Activated naive CD8-positive, alpha-beta T cell treated with anti-CD3 and anti-CD28 coated beads, Interleukin-2, amount 50 U/mL, for 16 hours (primary cell): ENCODE results near the gene S100PBP.
"Not testable (repeated sequence)": the region's sequence is repeated elsewhere in the genome, so short reads cannot be mapped to it uniquely, and the experiment has no call there.

Source experiments
- DNase-seq: peaks from one replicate; pipeline ENCODE4 v3.0.0-alpha.2; 2020; ENCODE audit warnings: low read depth, low spot score

S100PBP gene

DNA sequence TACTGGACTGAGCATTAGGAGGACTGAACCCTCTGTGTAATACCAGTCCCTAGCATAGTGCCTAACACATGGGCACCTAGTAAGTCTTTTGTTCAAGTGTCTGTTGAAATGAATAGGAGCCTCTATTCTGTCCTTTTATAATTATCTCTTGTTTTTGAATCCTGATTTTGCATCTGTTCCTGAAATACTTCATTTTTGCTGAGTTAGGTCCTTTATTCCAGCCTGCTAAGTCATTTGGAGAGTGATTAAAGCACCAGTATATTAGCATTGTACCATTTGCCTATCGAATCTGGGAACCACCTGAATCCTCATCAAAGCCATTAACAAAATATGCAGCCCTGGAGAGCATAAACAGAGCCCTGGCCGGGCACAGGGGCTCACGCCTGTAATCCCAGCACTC lies 32.6 kb upstream of the S100PBP start:
- no peak for DNase-seq

DNA sequence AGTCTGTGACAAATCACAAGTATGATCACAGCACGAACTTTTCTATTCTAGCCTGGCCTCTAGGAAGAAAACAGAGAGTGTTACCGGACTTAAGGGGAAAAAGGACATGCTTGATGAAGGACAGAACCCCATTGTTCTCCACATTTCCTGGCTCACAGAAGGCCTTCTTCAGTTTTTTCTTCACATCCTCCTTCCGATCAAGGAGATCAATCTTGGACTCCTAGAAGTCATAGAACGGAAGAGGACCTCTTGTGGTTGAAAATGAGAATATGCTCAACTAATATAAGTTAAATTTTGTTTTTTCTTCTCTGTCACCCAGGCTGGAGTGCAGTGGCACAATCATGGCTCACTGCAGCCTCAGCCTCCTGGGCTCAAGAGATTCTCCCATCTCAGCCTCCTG lies 30.6 kb upstream of the S100PBP start:
- no peak for DNase-seq

DNA sequence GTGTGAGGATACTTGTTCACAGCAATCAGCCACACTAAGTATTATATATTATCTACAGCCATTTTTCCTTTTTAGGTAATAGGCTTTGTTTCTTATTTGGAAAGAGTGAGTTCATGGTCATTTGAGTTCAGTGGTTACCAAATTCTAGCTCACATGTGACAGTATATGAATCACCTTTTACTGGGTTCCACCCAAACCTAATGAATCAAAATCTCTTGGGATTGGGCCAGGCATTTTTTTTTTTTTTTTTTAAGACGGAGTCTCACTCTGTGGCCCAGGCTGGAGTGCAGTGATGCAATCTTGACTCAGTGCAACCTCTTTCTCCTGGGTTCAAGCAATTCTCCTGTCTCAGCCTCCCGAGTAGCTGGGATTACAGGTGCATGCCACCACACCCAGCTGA lies 28.1 kb upstream of the S100PBP start:
- not testable (repeated sequence) for DNase-seq

DNA sequence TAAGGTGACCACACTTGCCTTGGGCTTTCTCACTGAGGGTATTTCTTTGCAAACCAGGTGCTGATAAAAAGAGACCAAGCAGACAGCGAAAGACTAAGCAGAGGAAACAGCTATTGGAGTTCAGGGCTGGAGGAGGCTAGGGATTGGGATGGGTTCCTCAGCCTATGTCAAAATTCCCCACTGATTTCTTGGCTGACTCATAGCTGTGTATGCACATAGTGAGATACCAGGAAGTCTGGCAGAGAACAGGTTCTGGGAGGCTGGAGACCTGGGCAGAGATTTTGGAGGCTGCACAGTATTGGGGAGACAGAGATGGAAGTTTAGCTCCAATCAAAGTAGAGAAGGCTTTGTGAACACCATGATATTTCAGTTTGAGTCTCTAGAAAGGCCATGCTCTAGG lies 25.6 kb upstream of the S100PBP start:
- DNase-seq: no peak

DNA sequence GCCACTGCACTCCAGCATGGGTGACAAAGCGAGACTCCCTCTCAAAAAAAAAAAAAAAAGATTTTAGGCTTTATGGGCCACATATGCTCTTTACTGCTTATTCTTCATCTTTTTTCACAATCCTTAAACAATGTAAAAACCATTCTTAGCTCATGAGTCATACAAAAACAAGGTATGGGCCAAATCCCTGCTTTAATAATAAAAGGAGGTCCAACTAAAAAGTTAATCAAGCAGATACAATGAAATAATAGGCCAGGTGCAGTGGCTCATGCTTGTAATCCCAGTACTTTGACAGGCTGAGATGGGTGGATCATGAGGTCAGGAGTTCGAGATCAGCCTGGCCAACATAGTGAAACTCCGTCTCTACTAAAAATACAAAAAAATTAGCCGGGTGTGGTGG lies 21.7 kb upstream of the S100PBP start:
- not testable (repeated sequence) for DNase-seq

DNA sequence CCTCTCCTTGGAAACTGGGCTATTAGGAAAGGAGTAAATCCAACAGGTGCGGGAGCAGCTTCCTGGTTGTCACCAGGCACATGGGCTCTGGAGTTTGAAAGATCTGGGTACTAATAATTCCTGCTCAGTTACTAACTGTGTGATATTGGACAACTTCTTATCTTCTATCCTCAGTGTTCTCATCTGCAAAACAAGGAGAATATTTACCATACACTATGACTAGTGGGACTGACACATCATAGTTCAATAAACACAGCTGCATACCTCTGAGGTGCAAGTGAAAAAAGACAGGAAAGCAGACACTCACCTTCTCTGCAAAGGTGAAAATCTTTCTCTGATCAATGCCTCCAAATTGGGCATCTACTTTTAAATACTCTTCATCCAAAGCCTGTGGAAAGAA lies 20.0 kb upstream of the S100PBP start:
- DNase-seq: no peak

DNA sequence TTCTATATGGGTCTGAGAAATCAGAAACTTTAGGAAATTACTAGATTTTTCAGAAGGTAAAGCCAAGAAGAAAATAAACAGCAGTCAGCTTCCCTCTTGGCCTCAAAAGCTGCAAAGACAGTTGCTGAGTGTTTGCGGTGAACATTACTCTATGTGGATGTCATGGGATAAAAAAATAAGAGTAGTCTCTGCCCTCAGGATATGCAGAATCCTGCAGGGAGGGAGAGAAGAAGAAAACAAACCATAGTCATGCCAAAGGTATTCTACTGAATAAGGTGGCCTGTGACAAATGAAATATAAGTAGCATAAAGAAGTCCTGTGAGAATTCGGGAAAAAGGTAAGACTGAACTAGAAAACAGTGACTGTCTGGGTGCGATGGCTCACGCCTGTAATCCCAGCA lies 19.3 kb upstream of the S100PBP start:
- DNase-seq: no peak

DNA sequence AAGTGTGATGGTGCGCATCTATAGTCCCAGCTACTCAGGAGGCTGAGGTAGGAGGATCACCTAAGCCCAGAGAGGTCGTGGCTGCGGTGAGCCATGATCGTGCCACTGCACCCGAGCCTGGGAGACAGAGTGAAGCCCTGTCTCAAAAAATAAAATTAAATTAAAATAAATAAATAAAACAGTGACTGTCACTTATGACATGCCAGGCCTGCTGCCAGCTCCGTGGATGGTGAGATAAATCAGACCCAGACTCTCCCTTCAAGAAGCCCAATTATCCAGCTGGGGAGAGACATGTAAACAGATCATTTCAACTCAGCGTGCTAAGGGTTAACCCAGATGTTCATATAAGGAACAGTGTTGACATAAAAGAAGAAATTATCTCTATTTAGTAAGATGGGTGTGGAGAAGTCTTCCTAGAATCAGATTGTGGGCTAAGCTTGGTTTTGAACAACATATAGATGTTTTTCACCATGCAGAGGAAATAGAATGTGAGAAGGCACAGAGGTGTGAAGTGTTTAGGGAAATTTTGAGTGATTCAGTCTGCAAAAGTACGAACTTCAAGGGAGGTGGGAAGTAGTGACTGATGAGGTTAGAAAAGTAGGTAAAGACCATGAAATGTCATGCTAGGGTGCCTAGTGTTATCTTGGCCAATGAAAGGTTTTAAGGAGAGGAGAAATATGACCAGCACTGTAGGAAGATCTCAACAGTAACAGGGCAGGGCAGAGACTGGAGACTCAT lies 18.6 kb upstream of the S100PBP start:
- DNase-seq: no peak

DNA sequence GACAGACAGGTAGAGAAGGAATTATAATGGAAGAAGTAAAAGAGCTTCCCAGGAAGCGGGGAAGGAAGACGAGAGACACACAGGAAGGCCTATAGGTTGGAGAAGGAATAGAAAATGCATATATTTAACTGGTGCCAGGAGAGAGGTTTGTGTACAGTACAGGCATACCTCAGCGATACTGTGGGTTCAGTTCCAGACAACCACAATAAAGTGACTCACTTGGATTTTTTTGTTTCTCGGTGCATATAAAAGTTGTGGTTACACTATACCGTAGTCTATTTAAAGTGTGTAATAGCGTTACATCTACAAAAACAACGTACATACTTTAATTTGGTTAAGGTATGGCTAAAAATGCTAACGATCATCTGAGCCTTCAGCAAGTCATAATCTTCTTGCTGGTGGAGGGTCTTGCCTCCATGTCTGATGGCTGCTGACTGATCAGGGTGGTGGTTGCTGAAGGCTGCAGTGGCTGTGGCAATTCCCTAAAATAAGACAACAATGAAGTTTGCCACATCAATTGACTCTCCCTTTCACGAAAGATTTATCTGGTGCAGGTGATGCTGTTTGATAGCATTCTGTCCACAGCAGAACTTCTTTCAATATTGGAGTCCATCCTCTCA lies 16.2 kb upstream of the S100PBP start:
- no peak for DNase-seq

DNA sequence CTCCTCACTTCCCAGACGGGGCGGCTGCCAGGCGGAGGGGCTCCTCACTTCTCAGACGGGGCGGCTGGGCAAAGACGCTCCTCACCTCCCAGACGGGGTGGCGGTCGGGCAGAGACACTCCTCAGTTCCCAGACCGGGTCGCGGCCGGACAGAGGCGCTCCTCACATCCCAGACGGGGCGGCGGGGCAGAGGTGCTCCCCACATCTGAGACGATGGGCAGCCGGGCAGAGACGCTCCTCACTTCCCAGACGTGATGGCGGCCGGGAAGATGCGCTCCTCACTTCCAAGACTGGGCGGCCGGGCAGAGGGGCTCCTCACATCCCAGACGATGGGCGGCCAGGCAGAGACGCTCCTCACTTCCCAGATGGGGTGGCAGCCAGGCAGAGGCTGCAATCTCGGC lies 13.0 kb upstream of the S100PBP start:
- not testable (repeated sequence) for DNase-seq

DNA sequence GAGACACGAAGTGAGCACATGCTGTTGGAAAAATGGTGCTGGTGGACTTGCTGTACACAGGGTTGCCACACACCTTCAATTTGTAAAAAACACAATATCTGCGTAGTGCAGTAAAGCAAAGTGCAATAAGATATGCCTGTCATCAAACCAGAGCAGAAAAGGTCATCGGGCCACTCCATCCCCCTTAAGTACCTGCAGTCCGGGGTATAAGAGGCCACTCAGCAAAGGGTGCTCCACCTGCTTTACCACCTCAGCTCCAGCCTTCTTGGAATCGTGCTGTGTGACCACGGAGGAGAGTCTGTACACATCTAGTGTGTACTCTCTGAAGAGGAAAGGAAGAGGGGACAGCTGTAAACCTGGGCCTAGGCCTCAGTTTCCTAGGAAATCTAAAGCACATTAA lies 11.2 kb upstream of the S100PBP start:
- DNase-seq: no peak

DNA sequence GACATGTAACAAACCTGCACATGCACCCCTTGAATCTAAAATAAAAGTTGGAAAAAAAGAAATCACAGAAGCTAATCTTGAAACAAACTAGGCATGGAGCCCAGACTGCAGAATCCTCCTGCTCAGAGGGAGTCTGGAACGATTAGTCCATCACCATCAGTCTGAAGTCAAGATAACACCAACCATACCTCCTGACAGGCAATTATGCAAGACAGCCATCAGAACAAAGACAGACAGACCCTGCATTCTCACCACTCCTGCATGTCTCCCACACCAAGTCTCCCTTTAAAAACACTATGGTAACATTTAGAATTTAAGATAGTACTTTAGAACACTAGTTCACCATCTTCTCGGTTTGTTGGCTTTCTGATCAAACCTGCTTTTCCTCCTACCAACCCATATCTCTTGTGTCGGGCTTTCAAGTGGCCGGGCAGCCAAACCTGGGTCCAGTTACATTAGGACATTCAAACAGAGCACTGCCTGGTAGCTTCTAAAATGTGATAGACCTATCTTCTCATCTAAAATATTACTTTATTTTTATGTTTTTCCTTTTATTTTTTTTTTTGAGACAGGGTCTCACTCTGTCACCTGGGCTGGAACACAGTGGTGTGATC lies 10.4 kb upstream of the S100PBP start:
- no peak for DNase-seq

DNA sequence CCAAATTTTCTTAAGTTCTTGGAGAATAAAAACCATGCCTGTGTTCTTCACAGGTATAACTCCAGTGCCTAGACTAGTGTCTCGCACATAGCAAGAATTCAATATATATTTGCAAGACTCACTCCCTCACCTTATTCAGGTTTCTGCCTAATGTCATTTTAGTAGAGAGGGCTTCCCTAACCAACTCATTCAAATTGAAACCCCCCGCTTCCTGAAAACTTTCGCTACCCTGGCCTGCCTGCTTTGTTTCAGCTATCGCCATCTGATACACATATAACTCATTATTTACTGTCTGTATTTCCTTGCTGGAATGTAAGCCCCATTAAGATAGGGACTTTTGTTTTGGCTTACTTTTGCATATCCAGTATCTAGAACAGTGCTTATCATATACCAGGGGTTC lies 8.9 kb upstream of the S100PBP start:
- no peak for DNase-seq

DNA sequence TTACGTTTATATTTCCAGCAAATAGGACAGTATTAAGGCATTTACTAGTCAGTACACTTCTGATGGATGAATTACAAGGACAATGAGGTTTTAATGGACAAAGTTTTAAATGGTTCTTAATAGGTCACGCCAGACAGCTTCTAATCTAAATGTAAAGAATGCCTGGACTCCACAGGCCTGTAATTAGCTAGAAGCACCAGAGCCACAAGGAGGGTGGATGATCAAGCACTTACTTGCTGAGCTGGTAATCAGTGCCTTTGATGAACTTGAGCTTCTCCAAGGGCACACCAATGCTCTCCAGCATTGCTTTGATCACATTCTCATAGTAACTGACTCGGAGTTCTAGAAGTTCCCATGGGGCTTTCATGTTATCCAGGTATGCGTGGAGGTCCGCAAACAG lies 7.1 kb upstream of the S100PBP start:
- DNase-seq: no peak

DNA sequence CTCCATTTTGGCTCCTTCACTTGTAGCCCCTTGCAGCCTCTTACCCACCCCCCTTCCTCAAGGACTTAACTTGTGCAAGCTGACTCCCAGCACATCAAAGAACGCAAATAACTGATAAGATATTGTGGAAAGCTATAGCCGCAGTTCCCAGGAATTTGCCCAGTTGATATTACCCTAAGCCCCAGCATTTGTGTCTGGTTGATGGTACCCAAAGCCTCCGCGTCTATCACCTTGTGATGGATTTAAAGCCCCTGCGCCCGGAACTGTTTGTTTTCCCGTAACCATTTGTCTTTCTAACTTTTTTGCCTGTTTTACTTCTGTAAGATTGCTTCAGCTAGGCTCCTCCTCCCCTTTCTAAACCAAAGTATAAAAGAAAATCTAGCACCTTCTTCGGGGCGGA lies 6.2 kb upstream of the S100PBP start:
- no peak for DNase-seq

DNA sequence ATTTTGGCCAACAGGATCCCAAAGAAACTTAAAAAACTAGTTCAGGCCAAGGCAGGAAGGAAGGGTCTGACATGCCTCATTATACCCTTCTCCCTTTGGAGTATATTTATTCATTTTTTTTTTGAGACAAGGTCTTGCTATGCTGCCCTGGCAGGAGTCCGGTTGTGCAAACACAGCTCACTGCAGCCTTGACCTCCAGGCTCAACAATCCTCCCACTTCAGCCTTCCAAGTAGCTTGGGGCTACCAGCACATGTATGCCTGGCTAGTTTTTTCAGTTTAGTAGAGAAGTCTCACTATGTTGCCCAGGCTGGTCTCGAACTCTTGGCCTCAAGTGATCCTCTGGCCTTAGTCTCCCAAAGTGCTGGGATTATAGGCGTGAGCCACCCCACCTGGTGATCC lies 5.5 kb upstream of the S100PBP start:
- no peak for DNase-seq

DNA sequence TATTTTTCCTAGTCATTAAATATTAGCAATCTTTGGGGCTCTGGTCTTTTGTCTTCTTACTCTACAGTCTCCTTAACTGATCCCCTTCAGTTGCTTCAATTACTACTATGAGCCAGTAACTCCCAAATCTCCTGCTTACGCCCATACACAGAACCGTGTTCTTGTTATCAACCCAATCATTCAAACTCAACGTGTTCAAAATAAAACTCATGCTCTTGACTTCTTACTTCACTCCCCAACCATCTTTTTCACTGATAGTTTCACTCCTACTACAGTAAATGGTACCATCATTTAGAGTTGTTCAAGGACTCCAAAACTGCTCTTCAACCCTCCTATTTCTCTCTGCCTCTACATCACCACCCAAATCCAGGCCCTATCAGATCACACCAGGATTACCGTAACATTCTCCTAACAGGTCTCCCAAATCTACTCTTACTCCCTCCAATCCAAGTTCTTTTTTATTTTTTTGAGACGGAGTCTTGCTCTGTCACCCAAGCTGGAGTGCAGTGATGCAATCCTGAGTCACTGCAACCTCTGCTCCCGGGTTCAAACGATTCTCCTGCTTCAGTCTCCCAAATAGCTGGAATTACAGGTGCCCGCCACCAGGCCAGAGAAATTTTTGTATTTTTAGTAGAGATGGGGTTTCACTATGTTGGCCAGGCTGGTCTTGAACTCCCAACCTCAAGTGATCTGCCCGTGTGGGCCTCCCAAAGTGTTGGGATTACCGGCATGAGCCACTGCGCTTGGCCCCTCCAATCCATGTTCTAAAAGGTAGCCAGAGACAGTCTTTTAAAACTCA lies 3.3 kb upstream of the S100PBP start:
- DNase-seq: no peak

DNA sequence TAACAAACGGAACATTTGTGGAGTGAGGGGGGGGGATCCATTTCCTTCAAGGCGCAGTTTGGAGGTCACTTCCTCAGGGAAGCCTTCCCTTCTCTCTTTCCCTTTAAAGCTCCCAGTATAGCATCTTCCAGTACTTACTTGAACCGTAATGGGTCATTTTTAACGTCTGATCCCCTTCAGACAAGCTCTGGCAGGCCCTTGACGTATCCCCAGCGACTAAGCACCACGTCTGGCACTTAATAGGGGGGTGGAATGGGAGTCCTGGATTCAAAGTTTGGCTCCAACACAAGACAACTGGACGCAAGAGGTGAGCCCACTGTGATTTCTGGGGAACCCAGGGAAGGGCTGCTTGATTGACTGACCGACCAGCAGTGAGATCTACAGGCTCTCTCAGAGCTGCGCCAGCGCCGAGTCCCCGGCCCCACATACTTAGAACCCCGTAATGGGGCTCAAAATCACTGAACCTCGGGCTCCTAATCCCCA lies 736 bp upstream of the S100PBP start:
- no peak for DNase-seq

DNA sequence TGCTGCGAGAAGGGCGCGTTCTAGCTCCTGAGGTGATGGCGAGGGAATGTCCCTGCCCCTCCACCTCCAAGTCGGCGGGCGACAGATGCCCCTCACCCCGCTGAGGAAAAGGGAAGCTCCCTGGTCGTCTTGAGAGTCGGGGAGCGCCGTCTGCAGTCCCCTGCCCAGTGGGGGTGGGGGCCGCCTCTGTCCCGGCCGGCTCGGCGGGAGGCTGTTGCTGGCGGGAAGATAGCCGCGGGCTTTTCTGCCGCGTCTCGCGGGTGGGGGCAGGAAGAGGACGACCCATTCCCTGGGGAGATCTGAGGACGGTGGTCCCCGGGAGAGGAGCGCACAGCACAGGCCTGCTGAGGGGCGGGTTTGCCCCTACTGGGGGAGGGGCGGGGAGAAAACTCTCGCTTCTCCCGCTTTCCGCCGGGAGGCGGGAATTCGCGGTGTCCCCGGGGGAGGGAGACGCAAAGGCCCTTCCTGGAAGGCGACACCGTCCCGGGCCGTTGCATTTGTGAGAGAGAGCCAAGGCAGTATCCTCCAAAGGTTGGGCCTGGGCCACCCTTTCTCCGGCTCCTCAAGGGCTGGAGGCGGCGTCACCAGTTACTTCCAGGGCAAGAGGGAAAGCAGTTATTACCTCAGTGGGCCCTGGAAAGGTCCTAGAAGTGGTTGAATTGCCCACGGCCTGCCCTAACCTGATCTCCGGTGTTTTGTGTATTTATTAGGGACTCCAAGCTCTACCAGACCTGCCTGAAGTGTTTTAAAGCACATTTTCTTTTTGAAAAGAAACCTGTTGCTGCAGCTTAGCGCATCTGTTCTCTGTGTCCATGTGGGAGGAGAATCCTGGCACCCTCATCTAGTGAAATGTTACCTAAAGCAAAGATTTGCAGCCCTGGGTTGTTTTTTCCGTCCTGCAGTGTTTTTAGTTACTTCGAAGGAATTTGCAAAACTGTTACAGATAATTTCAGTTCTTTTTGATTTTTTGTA lies 648 bp downstream of the S100PBP start:
- no peak for DNase-seq

DNA sequence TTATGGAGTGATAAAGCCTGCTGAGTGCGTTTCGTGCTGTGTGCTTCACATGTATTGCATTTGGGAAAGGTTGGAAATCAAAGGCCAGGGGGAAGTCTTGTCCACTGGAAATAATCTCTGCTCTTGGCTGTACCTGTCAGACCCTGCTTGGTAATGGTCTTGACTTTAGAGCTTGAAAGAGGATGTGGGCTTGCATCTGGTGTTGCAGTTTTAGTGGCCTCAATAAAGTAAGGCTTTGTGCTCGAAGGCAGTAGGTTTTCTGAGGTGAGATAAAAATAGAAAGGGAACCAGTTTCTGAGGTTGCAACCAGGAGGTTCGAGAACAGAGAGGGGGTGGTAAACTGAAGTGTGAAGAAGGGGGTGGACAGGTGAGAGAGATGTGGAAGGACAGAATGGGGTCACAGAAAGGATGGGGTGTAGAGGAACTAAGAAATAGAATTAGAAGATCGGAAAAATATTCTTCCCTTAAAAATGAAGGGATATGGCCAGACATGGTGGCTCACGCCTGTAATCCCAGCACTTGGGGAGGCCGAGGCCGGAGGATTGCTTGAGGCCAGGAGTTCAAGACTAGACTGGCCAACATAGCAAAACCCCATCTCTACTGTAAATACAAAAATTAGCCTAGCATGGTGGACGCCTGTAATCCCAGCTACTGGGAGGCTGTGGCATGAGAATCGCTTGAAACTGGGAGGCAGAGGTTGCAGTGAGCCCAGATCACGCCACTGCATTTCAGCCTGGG lies 1.5 kb downstream of the S100PBP start:
- DNase-seq: no peak
